Measurements from ENCODE around the gene SPTBN4. TPM values are rescaled to one million over a fixed set of nuclear protein-coding genes. Genes with fewer than 3 reads are reported as not detected.
"Not testable (repeated sequence)": the region's sequence is repeated elsewhere in the genome, so short reads cannot be mapped to it uniquely, and the experiment has no call there.

The SPTBN4 gene
- total and polyA plus RNA-seq, 2 donors (not counting 1 experiment from before 2014, with no cell fraction given), result 0.03 to 0.67 TPM

DNA sequence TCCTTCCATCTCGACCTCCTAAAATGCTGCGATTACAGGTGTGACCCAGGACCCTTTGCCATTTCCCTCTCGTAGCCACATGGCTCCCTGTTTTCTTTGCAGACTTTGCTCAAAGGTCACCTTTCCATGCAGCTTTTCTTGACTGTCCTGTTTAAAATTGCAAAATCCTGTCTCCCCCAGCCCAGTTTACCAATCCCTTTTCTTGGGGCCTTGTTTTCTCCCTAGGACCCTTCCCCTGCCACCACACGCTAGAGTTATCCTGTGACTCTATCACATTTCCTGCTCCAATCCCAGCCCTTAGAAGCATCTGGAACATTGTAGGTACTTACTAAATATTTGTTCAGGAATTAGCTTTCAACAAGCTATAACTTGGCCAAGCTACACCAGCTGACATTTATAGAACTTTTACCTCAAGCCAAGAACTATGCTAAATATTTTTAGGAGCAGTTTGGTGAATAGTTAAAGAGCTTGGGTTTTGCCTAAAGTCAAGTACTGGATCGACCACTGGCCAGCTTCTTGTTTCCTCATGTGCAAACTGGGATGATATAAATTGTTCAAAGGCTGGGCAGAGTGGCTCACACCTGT is 13.6 kb upstream of the SPTBN4 start:
- Histone ChIP-seq H3K4me2 (replicated peaks; ENCODE audit: low read depth, low read length, poor library complexity, severe bottlenecking) (no peak overlapping the region), H3K9ac (ENCODE audit: low read length) (no peak overlapping the region), H3K4me3 (ENCODE audit: control extremely low read depth in 1 of 5, extremely low read depth in 1 of 5, insufficient read depth in 1 of 5, low read depth in 2 of 5, low read length in 4 of 5) (no peak overlapping the region), H3K27me3 (replicated peaks in 1 of 4; ENCODE audit: control extremely low read depth in 1 of 4, control insufficient read depth in 3 of 4, insufficient read depth in 4 of 4, low read length in 3 of 4) (no peaks in the 10 kb centered on the region), H3K27ac (ENCODE audit: low read length in 2 of 2) (no peak overlapping the region), H3K9me3 (ENCODE audit: control extremely low read depth in 1 of 3, control insufficient read depth in 2 of 3, insufficient read depth in 1 of 3, low read length in 2 of 3) (no peaks in the 10 kb centered on the region), H3K36me3 (replicated peaks in 1 of 2; ENCODE audit: control extremely low read depth in 1 of 2, control insufficient read depth in 1 of 2, extremely low read depth in 1 of 2, insufficient read depth in 2 of 2, low read length in 1 of 2) (no peaks in the 10 kb centered on the region), H3K4me1 (ENCODE audit: control insufficient read depth in 2 of 2, insufficient read depth in 2 of 2, low read length in 2 of 2) (no peaks in the 10 kb centered on the region), H3K79me2 (ENCODE audit: control insufficient read depth, insufficient read depth, low read length) (no peaks in the 10 kb centered on the region), H4K20me1 (ENCODE audit: control insufficient read depth, insufficient read depth, low read length, poor library complexity, severe bottlenecking) (no peaks in the 10 kb centered on the region), H2AFZ (ENCODE audit: insufficient read depth, low read depth, low read length, poor library complexity, severe bottlenecking) (no peak overlapping the region)
- Mint-ChIP-seq H3K27ac (no peak overlapping the region), H3K9me3 (ENCODE audit: insufficient read depth) (no peaks in the 10 kb centered on the region), H3K4me3 (no peak overlapping the region), H3K4me1 (no peaks in the 10 kb centered on the region), H3K27me3 (no peaks in the 10 kb centered on the region)
- ChIA-PET POLR2A (interaction anchor here (0.6 kb wide), 1 partner anchor 47 kb away, joined by 3 read pairs; no protein-coding TSS in a partner anchor), CTCF (interaction anchor here (0.8 to 2.1 kb wide), 4 partner anchors 11 to 148 kb away, joined by 3 to 6 read pairs (median 4); partner anchors contain the start of gene SERTAD1)
- DNase-seq (no peak), ATAC-seq (ENCODE audit: low read depth) (no peak)
- WGBS (ENCODE audit: insufficient coverage), result 94% methylated on average over 4 of the region's 5 CpGs
- TF ChIP-seq, protein P1, sequence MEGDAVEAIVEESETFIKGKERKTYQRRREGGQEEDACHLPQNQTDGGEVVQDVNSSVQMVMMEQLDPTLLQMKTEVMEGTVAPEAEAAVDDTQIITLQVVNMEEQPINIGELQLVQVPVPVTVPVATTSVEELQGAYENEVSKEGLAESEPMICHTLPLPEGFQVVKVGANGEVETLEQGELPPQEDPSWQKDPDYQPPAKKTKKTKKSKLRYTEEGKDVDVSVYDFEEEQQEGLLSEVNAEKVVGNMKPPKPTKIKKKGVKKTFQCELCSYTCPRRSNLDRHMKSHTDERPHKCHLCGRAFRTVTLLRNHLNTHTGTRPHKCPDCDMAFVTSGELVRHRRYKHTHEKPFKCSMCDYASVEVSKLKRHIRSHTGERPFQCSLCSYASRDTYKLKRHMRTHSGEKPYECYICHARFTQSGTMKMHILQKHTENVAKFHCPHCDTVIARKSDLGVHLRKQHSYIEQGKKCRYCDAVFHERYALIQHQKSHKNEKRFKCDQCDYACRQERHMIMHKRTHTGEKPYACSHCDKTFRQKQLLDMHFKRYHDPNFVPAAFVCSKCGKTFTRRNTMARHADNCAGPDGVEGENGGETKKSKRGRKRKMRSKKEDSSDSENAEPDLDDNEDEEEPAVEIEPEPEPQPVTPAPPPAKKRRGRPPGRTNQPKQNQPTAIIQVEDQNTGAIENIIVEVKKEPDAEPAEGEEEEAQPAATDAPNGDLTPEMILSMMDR (IDR thresholded peaks at IDR 0.05), result no peak
- no peak for TF ChIP-seq EZH2 (IDR thresholded peaks at IDR 0.05; ENCODE audit: borderline replicate concordance, insufficient read depth, low read depth, low read length, poor library complexity, severe bottlenecking)
- intact Hi-C loops (cut with micrococcal nuclease), result no loop called here

GRCh38 chr19:40453943-40454342 is 12.9 kb upstream of the SPTBN4 start:
- POLR2A ChIA-PET; H3K79me2 ChIP-seq (ENCODE audit: control insufficient read depth, insufficient read depth, low read length); H3K9ac ChIP-seq (ENCODE audit: low read length); H3K27me3 ChIP-seq (replicated peaks in 1 of 4; ENCODE audit: control extremely low read depth in 1 of 4, control insufficient read depth in 3 of 4, insufficient read depth in 4 of 4, low read length in 3 of 4); H3K36me3 ChIP-seq (replicated peaks in 1 of 2; ENCODE audit: control extremely low read depth in 1 of 2, control insufficient read depth in 1 of 2, extremely low read depth in 1 of 2, insufficient read depth in 2 of 2, low read length in 1 of 2); H3K4me3 ChIP-seq (ENCODE audit: control extremely low read depth in 1 of 5, extremely low read depth in 1 of 5, insufficient read depth in 1 of 5, low read depth in 2 of 5, low read length in 4 of 5); H3K4me2 ChIP-seq (replicated peaks; ENCODE audit: low read depth, low read length, poor library complexity, severe bottlenecking); H3K27ac Mint-ChIP-seq; H3K27me3 Mint-ChIP-seq; DNase-seq; H3K27ac ChIP-seq (ENCODE audit: low read length in 2 of 2); H3K9me3 ChIP-seq (ENCODE audit: control extremely low read depth in 1 of 3, control insufficient read depth in 2 of 3, insufficient read depth in 1 of 3, low read length in 2 of 3); H4K20me1 ChIP-seq (ENCODE audit: control insufficient read depth, insufficient read depth, low read length, poor library complexity, severe bottlenecking); H3K4me1 Mint-ChIP-seq; ATAC-seq (ENCODE audit: low read depth); H3K4me1 ChIP-seq (ENCODE audit: control insufficient read depth in 2 of 2, insufficient read depth in 2 of 2, low read length in 2 of 2); H2AFZ ChIP-seq (ENCODE audit: insufficient read depth, low read depth, low read length, poor library complexity, severe bottlenecking); intact Hi-C loops (cut with micrococcal nuclease); H3K4me3 Mint-ChIP-seq; H3K9me3 Mint-ChIP-seq (ENCODE audit: insufficient read depth): not testable (repeated sequence)
- WGBS (ENCODE audit: insufficient coverage), result 100% methylated on average over 2 of the region's 6 CpGs
- CTCF ChIA-PET, result interaction anchor here (0.8 to 1.8 kb wide), 2 partner anchors 11 to 28 kb away, joined by 3 to 4 read pairs; partner anchors contain the start of gene SERTAD1

Data from B cell (primary cell).